ENCODE results near the gene SYNE2. TPM values are rescaled to one million over a fixed set of nuclear protein-coding genes. Genes with fewer than 3 reads are reported as not detected.

Gene SYNE2
- polyA plus RNA-seq, 2 donors, result 48.5 to 76.2 TPM

GRCh38 chr14:64069634-64070359 is 217.0 kb downstream of the SYNE2 start:
- 78 to 84% methylated on average over 5 of the region's 5 CpGs for WGBS, 2 donors
- Histone ChIP-seq H3K4me1 (ENCODE audit: control insufficient read depth in 2 of 2, insufficient read depth in 2 of 2, low read length in 1 of 2) (no peaks in the 10 kb centered on the region), H3K36me3 (ENCODE audit: control insufficient read depth in 2 of 2, insufficient read depth in 2 of 2, low read length in 1 of 2) (peaks cover 0 to 3% of the 10 kb centered on the region in 2 donors), H3K27ac (ENCODE audit: low read depth in 2 of 2, low read length in 1 of 2) (no peak overlapping the region), H3K27me3 (ENCODE audit: control insufficient read depth in 1 of 2, insufficient read depth in 2 of 2, low read length in 2 of 2) (no peaks in the 10 kb centered on the region), H3K4me3 (ENCODE audit: low read depth in 1 of 2, low read length in 2 of 2) (no peak overlapping the region), H3K9me3 (ENCODE audit: control insufficient read depth in 2 of 2, insufficient read depth in 1 of 2, low read depth in 1 of 2, low read length in 1 of 2) (no peaks in the 10 kb centered on the region)

- Histone ChIP-seq H3K4me3 (ENCODE audit: low read depth in 1 of 2, low read length in 2 of 2) (no peak overlapping the region), H3K4me1 (ENCODE audit: control insufficient read depth in 2 of 2, insufficient read depth in 2 of 2, low read length in 1 of 2) (no peaks in the 10 kb centered on the region), H3K36me3 (ENCODE audit: control insufficient read depth in 2 of 2, insufficient read depth in 2 of 2, low read length in 1 of 2) (peaks cover 0 to 7% of the 10 kb centered on the region in 2 donors), H3K9me3 (ENCODE audit: control insufficient read depth in 2 of 2, insufficient read depth in 1 of 2, low read depth in 1 of 2, low read length in 1 of 2) (no peaks in the 10 kb centered on the region), H3K27ac (ENCODE audit: low read depth in 2 of 2, low read length in 1 of 2) (no peak overlapping the region), H3K27me3 (ENCODE audit: control insufficient read depth in 1 of 2, insufficient read depth in 2 of 2, low read length in 2 of 2) (no peaks in the 10 kb centered on the region)
- WGBS, 2 donors, result 56 to 74% methylated on average over 2 of the region's 2 CpGs
Measured at GRCh38 chr14:64074961-64075612, 222.3 kb downstream of the SYNE2 start.

GRCh38 chr14:64075613-64076005 is 222.8 kb downstream of the SYNE2 start:
- no peaks in the 10 kb centered on the region for H3K27me3 ChIP-seq (ENCODE audit: control insufficient read depth in 1 of 2, insufficient read depth in 2 of 2, low read length in 2 of 2)
- H3K36me3 ChIP-seq (ENCODE audit: control insufficient read depth in 2 of 2, insufficient read depth in 2 of 2, low read length in 1 of 2), result peaks cover 0 to 9% of the 10 kb centered on the region in 2 donors
- H3K4me3 ChIP-seq (ENCODE audit: low read depth in 1 of 2, low read length in 2 of 2), result no peak overlapping the region
- no peaks in the 10 kb centered on the region for H3K9me3 ChIP-seq (ENCODE audit: control insufficient read depth in 2 of 2, insufficient read depth in 1 of 2, low read depth in 1 of 2, low read length in 1 of 2)
- H3K4me1 ChIP-seq (ENCODE audit: control insufficient read depth in 2 of 2, insufficient read depth in 2 of 2, low read length in 1 of 2), result no peaks in the 10 kb centered on the region
- WGBS, 2 donors, result 77 to 89% methylated on average over 1 of the region's 1 CpG
- H3K27ac ChIP-seq (ENCODE audit: low read depth in 2 of 2, low read length in 1 of 2), result no peak overlapping the region

- WGBS, 2 donors, result 95 to 96% methylated on average over 2 of the region's 2 CpGs
- Histone ChIP-seq H3K4me3 (ENCODE audit: low read depth in 1 of 2, low read length in 2 of 2) (no peak overlapping the region), H3K36me3 (ENCODE audit: control insufficient read depth in 2 of 2, insufficient read depth in 2 of 2, low read length in 1 of 2) (peaks cover 0 to 19% of the 10 kb centered on the region in 2 donors), H3K9me3 (ENCODE audit: control insufficient read depth in 2 of 2, insufficient read depth in 1 of 2, low read depth in 1 of 2, low read length in 1 of 2) (no peaks in the 10 kb centered on the region), H3K27me3 (ENCODE audit: control insufficient read depth in 1 of 2, insufficient read depth in 2 of 2, low read length in 2 of 2) (no peaks in the 10 kb centered on the region), H3K4me1 (ENCODE audit: control insufficient read depth in 2 of 2, insufficient read depth in 2 of 2, low read length in 1 of 2) (no peaks in the 10 kb centered on the region), H3K27ac (ENCODE audit: low read depth in 2 of 2, low read length in 1 of 2) (no peak overlapping the region)
Measured at GRCh38 chr14:64080452-64080851, 227.6 kb downstream of the SYNE2 start.

- Histone ChIP-seq H3K27me3 (ENCODE audit: control insufficient read depth in 1 of 2, insufficient read depth in 2 of 2, low read length in 2 of 2) (no peaks in the 10 kb centered on the region), H3K9me3 (ENCODE audit: control insufficient read depth in 2 of 2, insufficient read depth in 1 of 2, low read depth in 1 of 2, low read length in 1 of 2) (no peaks in the 10 kb centered on the region), H3K4me3 (ENCODE audit: low read depth in 1 of 2, low read length in 2 of 2) (no peak overlapping the region), H3K36me3 (ENCODE audit: control insufficient read depth in 2 of 2, insufficient read depth in 2 of 2, low read length in 1 of 2) (peaks cover 0 to 19% of the 10 kb centered on the region in 2 donors), H3K4me1 (ENCODE audit: control insufficient read depth in 2 of 2, insufficient read depth in 2 of 2, low read length in 1 of 2) (no peaks in the 10 kb centered on the region), H3K27ac (ENCODE audit: low read depth in 2 of 2, low read length in 1 of 2) (no peak overlapping the region)
- 88 to 90% methylated on average over 3 of the region's 3 CpGs for WGBS, 2 donors
Measured at GRCh38 chr14:64081174-64081746, 228.5 kb downstream of the SYNE2 start.

- Histone ChIP-seq H3K4me3 (ENCODE audit: low read depth in 1 of 2, low read length in 2 of 2) (no peak overlapping the region), H3K4me1 (ENCODE audit: control insufficient read depth in 2 of 2, insufficient read depth in 2 of 2, low read length in 1 of 2) (no peaks in the 10 kb centered on the region), H3K9me3 (ENCODE audit: control insufficient read depth in 2 of 2, insufficient read depth in 1 of 2, low read depth in 1 of 2, low read length in 1 of 2) (no peaks in the 10 kb centered on the region), H3K27me3 (ENCODE audit: control insufficient read depth in 1 of 2, insufficient read depth in 2 of 2, low read length in 2 of 2) (no peaks in the 10 kb centered on the region), H3K36me3 (ENCODE audit: control insufficient read depth in 2 of 2, insufficient read depth in 2 of 2, low read length in 1 of 2) (peaks cover 0 to 19% of the 10 kb centered on the region in 2 donors), H3K27ac (ENCODE audit: low read depth in 2 of 2, low read length in 1 of 2) (no peak overlapping the region)
- WGBS, 2 donors, result 78 to 79% methylated on average over 7 of the region's 7 CpGs
Measured at GRCh38 chr14:64082837-64083236, 230.0 kb downstream of the SYNE2 start.

- Histone ChIP-seq H3K9me3 (ENCODE audit: control insufficient read depth in 2 of 2, insufficient read depth in 1 of 2, low read depth in 1 of 2, low read length in 1 of 2) (no peaks in the 10 kb centered on the region), H3K27ac (ENCODE audit: low read depth in 2 of 2, low read length in 1 of 2) (no peak overlapping the region), H3K4me3 (ENCODE audit: low read depth in 1 of 2, low read length in 2 of 2) (no peak overlapping the region), H3K27me3 (ENCODE audit: control insufficient read depth in 1 of 2, insufficient read depth in 2 of 2, low read length in 2 of 2) (no peaks in the 10 kb centered on the region), H3K36me3 (ENCODE audit: control insufficient read depth in 2 of 2, insufficient read depth in 2 of 2, low read length in 1 of 2) (peaks cover 0 to 5% of the 10 kb centered on the region in 2 donors), H3K4me1 (ENCODE audit: control insufficient read depth in 2 of 2, insufficient read depth in 2 of 2, low read length in 1 of 2) (no peaks in the 10 kb centered on the region)
Measured at GRCh38 chr14:64088647-64088964, 235.8 kb downstream of the SYNE2 start.

GRCh38 chr14:64089920-64090319 is 237.1 kb downstream of the SYNE2 start:
- no peak overlapping the region for H3K4me3 ChIP-seq (ENCODE audit: low read depth in 1 of 2, low read length in 2 of 2)
- H3K36me3 ChIP-seq (ENCODE audit: control insufficient read depth in 2 of 2, insufficient read depth in 2 of 2, low read length in 1 of 2), result peaks cover 0 to 5% of the 10 kb centered on the region in 2 donors
- H3K4me1 ChIP-seq (ENCODE audit: control insufficient read depth in 2 of 2, insufficient read depth in 2 of 2, low read length in 1 of 2), result no peaks in the 10 kb centered on the region
- no peaks in the 10 kb centered on the region for H3K27me3 ChIP-seq (ENCODE audit: control insufficient read depth in 1 of 2, insufficient read depth in 2 of 2, low read length in 2 of 2)
- WGBS, 2 donors, result 64 to 73% methylated on average over 2 of the region's 2 CpGs
- no peaks in the 10 kb centered on the region for H3K9me3 ChIP-seq (ENCODE audit: control insufficient read depth in 2 of 2, insufficient read depth in 1 of 2, low read depth in 1 of 2, low read length in 1 of 2)
- H3K27ac ChIP-seq (ENCODE audit: low read depth in 2 of 2, low read length in 1 of 2), result no peak overlapping the region

- Histone ChIP-seq H3K4me3 (ENCODE audit: low read depth in 1 of 2, low read length in 2 of 2) (no peak overlapping the region), H3K36me3 (ENCODE audit: control insufficient read depth in 2 of 2, insufficient read depth in 2 of 2, low read length in 1 of 2) (peaks cover 0 to 5% of the 10 kb centered on the region in 2 donors), H3K9me3 (ENCODE audit: control insufficient read depth in 2 of 2, insufficient read depth in 1 of 2, low read depth in 1 of 2, low read length in 1 of 2) (no peaks in the 10 kb centered on the region), H3K27ac (ENCODE audit: low read depth in 2 of 2, low read length in 1 of 2) (no peak overlapping the region), H3K27me3 (ENCODE audit: control insufficient read depth in 1 of 2, insufficient read depth in 2 of 2, low read length in 2 of 2) (no peaks in the 10 kb centered on the region), H3K4me1 (ENCODE audit: control insufficient read depth in 2 of 2, insufficient read depth in 2 of 2, low read length in 1 of 2) (no peaks in the 10 kb centered on the region)
- 62 to 86% methylated on average over 1 of the region's 1 CpG for WGBS, 2 donors
Measured at GRCh38 chr14:64091217-64091616, 238.4 kb downstream of the SYNE2 start.
